ENCODE data around the gene KRT31. TPM values are rescaled to one million over a fixed set of nuclear protein-coding genes. Genes with fewer than 3 reads are reported as not detected.

Gene KRT31
- polyA plus RNA-seq, 1 of the 3 experiments (the other 2 are of a cell fraction) = 0.03 TPM

GRCh38 chr17:41393294-41393693 is 4.1 kb downstream of the KRT31 start:
- Histone ChIP-seq H3K36me3 (replicated peaks in 1 of 2; ENCODE audit: control insufficient read depth in 1 of 2, insufficient read depth in 2 of 2, low read length in 1 of 2) (no peaks in the 10 kb centered on the region), H3K27ac (ENCODE audit: low read depth in 2 of 2, low read length in 1 of 2) (no peak overlapping the region), H3K9ac (no peak overlapping the region), H4K20me1 (ENCODE audit: insufficient read depth) (no peaks in the 10 kb centered on the region), H3K4me3 (ENCODE audit: low read depth in 2 of 2, low read length in 1 of 2) (no peak overlapping the region), H3K27me3 (ENCODE audit: insufficient read depth) (no peaks in the 10 kb centered on the region), H3K9me3 (no peaks in the 10 kb centered on the region), H3K4me1 (ENCODE audit: control insufficient read depth in 1 of 2, insufficient read depth in 2 of 2, low read depth in 1 of 2, low read length in 1 of 2) (peaks cover 0 to 4% of the 10 kb centered on the region in 2 experiments; a peak in 1 of 4 replicates), H3K4me2 (no peak overlapping the region), H3K9me2 (no peaks in the 10 kb centered on the region), H2AFZ (ENCODE audit: low read depth) (no peak overlapping the region), H3F3A (replicated peaks; ENCODE audit: insufficient read depth) (no peaks in the 10 kb centered on the region), H3K79me2 (ENCODE audit: insufficient read depth) (no peaks in the 10 kb centered on the region)
- POLR2A ChIA-PET = interaction anchor here (0.6 kb wide), 1 partner anchor 92 kb away, joined by 3 read pairs; no protein-coding TSS in a partner anchor
- no peak for TF ChIP-seq JUND (IDR thresholded peaks at IDR 0.05)
- no peak for TF ChIP-seq GABPA (IDR thresholded peaks at IDR 0.05; ENCODE audit: low read depth)
- TF ChIP-seq RFX5 (IDR thresholded peaks at IDR 0.05; ENCODE audit: low read length) = no peak
- no peak for TF ChIP-seq SMC3 (IDR thresholded peaks at IDR 0.05; ENCODE audit: low read depth, low read length)
- no peak for TF ChIP-seq IRF3 (IDR thresholded peaks at IDR 0.05; ENCODE audit: low read depth, low read length)
- TF ChIP-seq, protein P1, sequence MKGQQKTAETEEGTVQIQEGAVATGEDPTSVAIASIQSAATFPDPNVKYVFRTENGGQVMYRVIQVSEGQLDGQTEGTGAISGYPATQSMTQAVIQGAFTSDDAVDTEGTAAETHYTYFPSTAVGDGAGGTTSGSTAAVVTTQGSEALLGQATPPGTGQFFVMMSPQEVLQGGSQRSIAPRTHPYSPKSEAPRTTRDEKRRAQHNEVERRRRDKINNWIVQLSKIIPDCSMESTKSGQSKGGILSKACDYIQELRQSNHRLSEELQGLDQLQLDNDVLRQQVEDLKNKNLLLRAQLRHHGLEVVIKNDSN (IDR thresholded peaks at IDR 0.05; ENCODE audit: borderline replicate concordance, low read depth) = no peak
- TF ChIP-seq TEAD4 (IDR thresholded peaks at IDR 0.05; ENCODE audit: borderline replicate concordance, insufficient read depth) = no peak
- TF ChIP-seq NRF1 (IDR thresholded peaks at IDR 0.05; ENCODE audit: low read depth, low read length) = no peak
- TF ChIP-seq YY1 (IDR thresholded peaks at IDR 0.05; ENCODE audit: low read depth) = no peak
- TF ChIP-seq NFIC (IDR thresholded peaks at IDR 0.05; ENCODE audit: borderline replicate concordance) = no peak
- TF ChIP-seq, protein P2, sequence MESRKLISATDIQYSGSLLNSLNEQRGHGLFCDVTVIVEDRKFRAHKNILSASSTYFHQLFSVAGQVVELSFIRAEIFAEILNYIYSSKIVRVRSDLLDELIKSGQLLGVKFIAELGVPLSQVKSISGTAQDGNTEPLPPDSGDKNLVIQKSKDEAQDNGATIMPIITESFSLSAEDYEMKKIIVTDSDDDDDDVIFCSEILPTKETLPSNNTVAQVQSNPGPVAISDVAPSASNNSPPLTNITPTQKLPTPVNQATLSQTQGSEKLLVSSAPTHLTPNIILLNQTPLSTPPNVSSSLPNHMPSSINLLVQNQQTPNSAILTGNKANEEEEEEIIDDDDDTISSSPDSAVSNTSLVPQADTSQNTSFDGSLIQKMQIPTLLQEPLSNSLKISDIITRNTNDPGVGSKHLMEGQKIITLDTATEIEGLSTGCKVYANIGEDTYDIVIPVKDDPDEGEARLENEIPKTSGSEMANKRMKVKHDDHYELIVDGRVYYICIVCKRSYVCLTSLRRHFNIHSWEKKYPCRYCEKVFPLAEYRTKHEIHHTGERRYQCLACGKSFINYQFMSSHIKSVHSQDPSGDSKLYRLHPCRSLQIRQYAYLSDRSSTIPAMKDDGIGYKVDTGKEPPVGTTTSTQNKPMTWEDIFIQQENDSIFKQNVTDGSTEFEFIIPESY (IDR thresholded peaks at IDR 0.05; ENCODE audit: borderline replicate concordance, low read depth) = no peak
- TF ChIP-seq RXRA (IDR thresholded peaks at IDR 0.05; ENCODE audit: borderline replicate concordance, low read depth) = no peak
- no peak for TF ChIP-seq EZH2phosphoT487 (IDR thresholded peaks at IDR 0.05; ENCODE audit: borderline replicate concordance, low read depth)
- TF ChIP-seq CHD2 (IDR thresholded peaks at IDR 0.05; ENCODE audit: low read length, partially characterized antibody) = no peak
- no peak for TF ChIP-seq EP300 (IDR thresholded peaks at IDR 0.05; ENCODE audit: borderline replicate concordance in 1 of 2, low read depth in 1 of 2, low read length in 1 of 2)
- no peak for TF ChIP-seq MEF2A (IDR thresholded peaks at IDR 0.05; ENCODE audit: borderline replicate concordance, low read depth)
- CTCF ChIA-PET = interaction anchor here (0.8 to 1.0 kb wide), 2 partner anchors 155 to 445 kb away, joined by 3 read pairs; no protein-coding TSS in a partner anchor
- 47% methylated on average over 5 of the region's 5 CpGs for WGBS (ENCODE audit: low lambda C conversion rate)
- DNase-seq = no peak
